Body of pancreas (tissue), 4 donors: ENCODE results near the gene PFN1.

Source experiments
- CTCF ChIP-seq, 7 experiments: fragments of 450-650 bp in 4 of 7; fragments of 200-600 bp in 3 of 7; sonication (generic) in 3 of 7; IDR thresholded peaks; one replicate each; pipeline ENCODE4 v1.5.1; 2016 to 2019; ENCODE audit warnings: antibody characterized with exemption in 7 of 7
- POLR2A ChIP-seq, 3 donors: fragments of 450-650 bp; IDR thresholded peaks; one replicate each; pipeline ENCODE4 v1.6.1; 2016; ENCODE audit warnings: antibody characterized with exemption in 3 of 3, mild to moderate bottlenecking in 2 of 3

DNA sequence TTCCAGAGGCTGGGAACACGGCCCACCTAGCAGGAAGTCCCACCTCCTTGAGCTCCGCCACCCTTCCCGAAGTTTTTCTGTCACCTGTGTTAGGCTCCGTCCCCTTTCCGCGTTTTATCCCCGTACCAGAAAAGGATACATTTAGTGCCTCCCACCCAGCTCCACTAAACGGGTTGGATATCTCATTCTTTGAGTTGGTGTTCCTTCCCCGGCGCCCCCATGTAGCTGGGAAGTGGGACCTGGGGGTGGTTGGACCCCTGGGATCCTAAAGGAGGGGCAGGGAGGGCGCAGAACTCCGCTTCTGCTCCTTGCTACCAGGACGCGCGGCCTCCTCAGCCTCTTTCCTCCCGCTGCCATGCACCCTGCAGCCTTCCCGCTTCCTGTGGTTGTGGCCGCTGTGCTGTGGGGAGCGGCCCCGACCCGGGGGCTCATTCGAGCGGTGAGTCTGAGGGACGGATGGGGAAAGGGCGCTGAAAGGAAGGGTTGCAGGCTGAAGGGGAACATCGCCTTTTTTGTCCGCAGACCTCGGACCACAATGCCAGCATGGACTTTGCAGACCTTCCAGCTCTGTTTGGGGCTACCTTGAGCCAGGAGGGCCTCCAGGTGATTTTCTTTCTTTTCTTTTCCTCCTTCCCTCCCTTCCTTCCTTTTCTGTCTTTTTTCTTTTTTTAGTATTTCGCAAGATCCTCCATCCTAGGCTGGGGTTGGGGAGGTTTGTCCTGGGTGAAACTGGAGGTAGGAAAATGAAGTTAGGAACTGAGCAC is 7.6 kb downstream of the PFN1 start:
- TF ChIP-seq CTCF (IDR thresholded peaks at IDR 0.05) (no peak), POLR2A (IDR thresholded peaks at IDR 0.05) (peak in 1 of 3 donors; percentile 14)
